Heart right ventricle (tissue), 16 donors: Measurements from ENCODE around the gene FTMT. TPM values are rescaled to one million over a fixed set of nuclear protein-coding genes. Genes with fewer than 3 reads are reported as not detected.

Experiments used
- ATAC-seq, 8 donors: fragments of 200-7000 bp; cut with Tn5 transposase; one replicate each; pipeline ENCODE4 v1.9.1; 2020; ENCODE audit warnings: mild to moderate bottlenecking in 8 of 8, moderate library complexity in 8 of 8, moderate number of reproducible peaks in 1 of 8
- DNase-seq, 2 donors: peaks; one replicate each; pipeline ENCODE4 v3.0.0-alpha.2; 2020
- H3K27ac ChIP-seq, 10 donors: fragments of 200-600 bp; sonication (generic) in 2 of 10; one replicate each; pipeline versions ENCODE4 v1.5.0 to v1.8.0; 2020 to 2022; ENCODE audit warnings: mild to moderate bottlenecking in 3 of 10
- H3K27me3 ChIP-seq, 7 donors: fragments of 200-600 bp; one replicate each; pipeline ENCODE4 v1.8.0; 2021 to 2022; ENCODE audit warnings: mild to moderate bottlenecking in 2 of 7
- H3K36me3 ChIP-seq, 9 donors: fragments of 200-600 bp; sonication (generic) in 1 of 9; one replicate each; pipeline versions ENCODE4 v1.5.0 to v1.8.0; 2020 to 2022; ENCODE audit warnings: mild to moderate bottlenecking in 2 of 9
- H3K4me1 ChIP-seq, 9 donors: fragments of 200-600 bp; sonication (generic) in 1 of 9; one replicate each; pipeline versions ENCODE4 v1.5.0 to v1.8.0; 2020 to 2022; ENCODE audit warnings: mild to moderate bottlenecking in 4 of 9
- H3K4me3 ChIP-seq, 10 donors: fragments of 200-600 bp; sonication (generic) in 2 of 10; one replicate each; pipeline versions ENCODE4 v1.5.0 to v1.8.0; 2020 to 2022; ENCODE audit warnings: mild to moderate bottlenecking in 7 of 10, moderate library complexity in 2 of 10
- H3K9me3 ChIP-seq, 11 donors: fragments of 200-600 bp in 10 of 11; sonication (generic) in 2 of 11; one replicate each; pipeline versions ENCODE4 v1.5.0 to v1.8.0; 2013 to 2022; ENCODE audit warnings: mild to moderate bottlenecking in 2 of 11, control low read depth in 1 of 11, moderate library complexity in 1 of 11
- CTCF ChIP-seq, 9 donors: fragments of 200-600 bp; sonication (generic) in 2 of 9; IDR thresholded peaks; one replicate each; pipeline versions ENCODE4 v1.5.0 to v1.8.0; 2021 to 2022; ENCODE audit warnings: antibody characterized with exemption in 9 of 9, mild to moderate bottlenecking in 5 of 9, moderate library complexity in 1 of 9
- intact Hi-C, 10 donors: fragments of 100-400 bp; cut with DNase I; formaldehyde crosslinking; loops; one replicate each; pipeline versions ENCODE4 v1.11.1 to v1.14.2; 2022
- polyA plus RNA-seq, 2 donors: library from polyadenylated mRNA; stranded (reverse); fragments of 200-250 nt; gene quantifications; one replicate each; pipeline ENCODE4 v1.2.3, GENCODE V29; 2013
- total RNA-seq, 10 donors: library from RNA; stranded (reverse); fragmentation: NEBNext Ultra II Directional in 3 of 10; extraction: Animal tissue kit (Norgen Biotek cat#: 25700) in 3 of 10; gene quantifications; one replicate each; pipeline versions ENCODE4 v1.2.1 to v1.2.4, GENCODE V29; 2021 to 2023
- donor health status: Arrhythmogenic right ventricular cardiomyopathy.
- donor health status: ischemic (EF 13 %, LVEDD 7.1; RV severe dilation, severe dysfunction).
- donor health status: healthy with polysubstance abuse.
- donor health status: DM: no; HTN: yes; CAD: no.
- donor health status: DM: no; HTN: no; CAD: no.
- donor health status: ischemic (EF 25% LVEDD 6.9; RV normal size, moderate dysfunction).
- donor health status: ischemic (EF 25% LVEDD 5.7; RV mildly dilated, moderate dysfunction).
- donor health status: healthy.
- donor health status: DM: yes; HTN: yes; CAD: no.
- donor health status: Ischemic cardiomyopathy.
- donor health status: ischemic (EF 35%, LVEDD 5.7; RV mildly dilated, moderate dysfunction).
- donor health status: nonischemic (EF 11% LVEDD 7.7; RV severe dilation, severe dysfunction).
- donor health status: DM: yes; HTN: yes; CAD: no.
- donor health status: PGD.
- donor health status: ischemic (EF 29% LVEDD 5.4; RV normal size, mild dysfunction).
- donor health status: nonischemic (EF 23%, LVEDD 6.1; RV moderate dilation, normal function).

Gene FTMT
- total and polyA plus RNA-seq, 12 donors, result not detected

GRCh38 chr5:121899346-121899745, 47.7 kb downstream of the FTMT start:
- DNase-seq (no peak), ATAC-seq (no peak)
- no peak overlapping the region for H3K27ac ChIP-seq
- H3K9me3 ChIP-seq, result no peaks in the 10 kb centered on the region
- TF ChIP-seq CTCF (IDR thresholded peaks at IDR 0.05), result no peak
- no peaks in the 10 kb centered on the region for H3K4me1 ChIP-seq
- no peak overlapping the region for H3K4me3 ChIP-seq
- no peaks in the 10 kb centered on the region for H3K36me3 ChIP-seq
- intact Hi-C loops, result no loop called here
- no peaks in the 10 kb centered on the region for H3K27me3 ChIP-seq

Other genes starting within 250 kb of the FTMT start
- 10 to 100 TPM in 1 of 10 donors, 1 to 10 TPM in 9; 6.4 to 10.4 (median 7.9) TPM for gene SRFBP1, start 110.1 kb downstream of the FTMT start, total RNA-seq
- gene SRFBP1, start 110.1 kb downstream of the FTMT start, polyA plus RNA-seq, result 1 to 10 TPM; 1.3 to 2.8 TPM
- 10 to 100 TPM in 1 of 10 donors, 1 to 10 TPM in 9; 2.6 to 34.7 (median 3.9) TPM for gene LOX, start 226.4 kb downstream of the FTMT start, total RNA-seq
- 1 to 10 TPM; 1.5 to 2.8 TPM for gene LOX, start 226.4 kb downstream of the FTMT start, polyA plus RNA-seq